LNCAP (cell line): ENCODE data around the gene SLC7A5.

Source experiments
- TF ChIP-seq, protein P1 (sequence below): fragments of 450-650 bp; IDR thresholded peaks from 2 replicates; pipeline ENCODE4 v1.5.1; 2017; ENCODE audit warnings: mild to moderate bottlenecking

Gene SLC7A5

DNA sequence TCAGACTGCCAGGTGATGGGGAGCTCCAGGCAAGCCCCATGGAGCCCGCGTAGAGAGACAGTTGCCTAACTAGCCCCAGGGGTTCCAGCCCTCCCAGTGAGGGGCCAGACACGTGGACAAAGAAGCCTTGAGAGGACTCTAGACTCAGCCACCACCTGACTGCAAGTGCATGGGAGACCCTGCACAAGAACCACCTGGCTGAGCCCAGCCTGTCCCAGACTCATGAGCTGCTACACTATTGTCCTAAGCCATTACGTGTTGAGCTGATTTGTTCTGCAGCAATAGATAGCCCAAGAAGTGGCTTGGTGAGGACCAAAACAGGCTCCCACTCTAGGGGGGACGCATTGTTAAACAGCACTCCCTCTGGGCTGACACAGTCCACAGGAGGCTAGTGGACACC is 65.9 kb downstream of the SLC7A5 start:
- TF ChIP-seq, protein P1, sequence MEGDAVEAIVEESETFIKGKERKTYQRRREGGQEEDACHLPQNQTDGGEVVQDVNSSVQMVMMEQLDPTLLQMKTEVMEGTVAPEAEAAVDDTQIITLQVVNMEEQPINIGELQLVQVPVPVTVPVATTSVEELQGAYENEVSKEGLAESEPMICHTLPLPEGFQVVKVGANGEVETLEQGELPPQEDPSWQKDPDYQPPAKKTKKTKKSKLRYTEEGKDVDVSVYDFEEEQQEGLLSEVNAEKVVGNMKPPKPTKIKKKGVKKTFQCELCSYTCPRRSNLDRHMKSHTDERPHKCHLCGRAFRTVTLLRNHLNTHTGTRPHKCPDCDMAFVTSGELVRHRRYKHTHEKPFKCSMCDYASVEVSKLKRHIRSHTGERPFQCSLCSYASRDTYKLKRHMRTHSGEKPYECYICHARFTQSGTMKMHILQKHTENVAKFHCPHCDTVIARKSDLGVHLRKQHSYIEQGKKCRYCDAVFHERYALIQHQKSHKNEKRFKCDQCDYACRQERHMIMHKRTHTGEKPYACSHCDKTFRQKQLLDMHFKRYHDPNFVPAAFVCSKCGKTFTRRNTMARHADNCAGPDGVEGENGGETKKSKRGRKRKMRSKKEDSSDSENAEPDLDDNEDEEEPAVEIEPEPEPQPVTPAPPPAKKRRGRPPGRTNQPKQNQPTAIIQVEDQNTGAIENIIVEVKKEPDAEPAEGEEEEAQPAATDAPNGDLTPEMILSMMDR, result no peak

DNA sequence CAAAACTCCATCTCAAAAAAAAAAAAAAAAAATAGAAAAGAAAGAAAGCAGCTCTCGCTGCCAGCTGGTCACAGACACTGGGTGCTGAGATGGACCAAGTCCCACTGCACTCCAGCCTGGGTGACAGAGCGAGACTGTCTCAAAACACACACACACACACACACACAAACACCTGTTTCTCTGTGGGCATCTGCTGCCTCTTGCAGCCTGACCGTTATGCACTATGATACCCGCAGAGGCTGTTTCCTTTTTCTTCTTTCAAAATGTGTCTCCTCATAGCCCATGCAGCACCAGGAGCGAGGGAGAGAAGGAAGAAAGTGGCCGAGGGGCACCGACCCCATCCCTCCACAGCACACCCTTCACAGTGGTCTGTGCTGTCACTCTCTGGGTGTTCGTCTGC is 66.6 kb downstream of the SLC7A5 start:
- TF ChIP-seq, protein P1, result no peak

DNA sequence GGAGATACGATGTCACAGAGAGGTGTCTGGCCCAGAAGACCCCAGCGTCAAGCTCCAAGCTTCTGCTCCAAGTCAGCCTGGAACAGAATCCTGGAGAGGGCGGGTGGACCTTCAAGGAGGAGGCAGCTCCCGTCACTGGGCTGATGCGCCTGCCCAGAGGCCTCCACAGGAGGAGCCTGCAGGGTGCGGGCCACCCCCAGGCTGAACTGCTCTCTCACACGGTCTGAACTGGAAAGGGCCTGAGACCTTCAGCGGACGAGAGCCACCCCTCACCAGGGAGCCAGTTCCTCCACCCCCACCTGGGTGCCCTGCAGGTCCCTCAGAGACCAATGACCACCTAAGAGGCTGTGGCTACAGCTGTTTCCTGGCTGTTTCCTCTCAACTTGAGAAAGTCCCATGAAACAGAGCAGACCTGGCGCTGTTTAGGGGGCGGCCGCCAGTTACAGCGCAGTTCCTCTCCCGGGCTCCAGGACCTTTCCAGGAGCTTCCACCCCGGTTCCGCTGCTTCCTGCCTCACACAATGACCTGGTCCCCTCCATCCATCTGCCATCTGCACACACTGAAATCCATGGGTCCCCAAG is 67.5 kb downstream of the SLC7A5 start:
- TF ChIP-seq, protein P1, result no peak

DNA sequence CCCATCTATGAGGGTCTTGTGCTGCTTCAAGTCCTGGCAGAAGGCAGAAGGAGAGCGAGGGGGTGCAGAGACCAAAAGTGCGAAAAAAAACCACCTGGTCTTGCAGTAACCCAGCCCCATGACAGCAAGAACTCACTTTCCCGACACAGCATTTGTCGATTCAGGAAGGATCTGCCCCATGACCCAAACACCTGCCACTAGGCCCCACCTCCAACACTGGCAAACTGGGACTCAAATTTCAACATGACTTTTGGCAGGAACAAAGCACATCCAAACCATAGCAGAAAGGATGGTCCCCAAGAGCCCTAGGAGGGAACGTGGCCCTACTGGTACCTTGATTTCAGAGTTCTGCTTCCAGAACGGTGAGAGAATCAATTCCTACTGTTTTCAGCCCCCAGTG is 68.8 kb downstream of the SLC7A5 start:
- TF ChIP-seq, protein P1, result no peak

DNA sequence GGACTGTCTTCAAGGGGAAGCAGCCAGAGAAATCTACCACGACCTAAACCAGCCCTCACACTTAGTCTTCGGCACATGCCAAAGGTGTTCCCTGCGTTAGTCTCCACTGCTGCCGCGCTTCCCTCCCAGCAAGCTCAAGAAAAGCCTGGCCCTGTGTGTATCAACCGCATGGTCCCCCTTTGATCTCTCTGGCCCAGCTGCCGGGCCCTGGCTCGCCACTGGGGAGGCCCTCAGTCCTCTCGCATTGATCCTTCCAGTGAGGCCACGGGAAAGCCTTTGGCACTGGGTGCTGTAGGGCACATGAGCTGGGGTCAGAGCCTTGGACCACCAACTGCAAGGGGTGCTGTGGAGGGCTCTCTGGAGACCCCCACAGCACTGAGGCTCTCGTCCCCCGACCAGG is 74.0 kb downstream of the SLC7A5 start:
- TF ChIP-seq, protein P1, result no peak

DNA sequence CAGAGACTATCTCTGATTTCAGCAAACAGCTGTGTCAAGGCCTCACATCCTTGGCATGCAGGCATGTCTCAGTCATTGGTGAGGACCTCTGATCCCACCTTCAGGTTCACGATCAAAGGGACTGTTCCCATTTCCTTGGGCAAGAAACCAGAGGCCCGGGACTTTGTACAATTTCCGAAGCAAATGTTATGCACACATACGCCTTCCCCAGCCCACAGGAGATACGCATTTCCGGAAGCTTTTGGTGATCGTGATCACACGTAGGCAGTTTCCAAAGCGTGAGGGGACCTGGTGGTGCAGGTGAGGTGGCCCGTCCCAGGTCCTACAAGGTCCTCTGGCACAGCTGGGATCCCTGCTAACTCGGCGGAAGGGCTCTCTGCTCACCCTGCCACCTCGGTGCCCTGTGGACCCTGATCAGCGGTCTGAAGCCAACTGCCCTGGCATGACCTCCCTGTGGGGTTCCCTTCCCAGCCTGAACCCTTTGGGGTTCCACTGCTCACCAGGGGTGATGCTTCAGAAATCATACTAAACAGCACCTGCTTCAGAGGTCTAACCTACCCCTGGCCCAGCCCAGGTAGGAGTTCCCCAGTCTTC is 74.7 kb downstream of the SLC7A5 start:
- TF ChIP-seq, protein P1, result no peak

DNA sequence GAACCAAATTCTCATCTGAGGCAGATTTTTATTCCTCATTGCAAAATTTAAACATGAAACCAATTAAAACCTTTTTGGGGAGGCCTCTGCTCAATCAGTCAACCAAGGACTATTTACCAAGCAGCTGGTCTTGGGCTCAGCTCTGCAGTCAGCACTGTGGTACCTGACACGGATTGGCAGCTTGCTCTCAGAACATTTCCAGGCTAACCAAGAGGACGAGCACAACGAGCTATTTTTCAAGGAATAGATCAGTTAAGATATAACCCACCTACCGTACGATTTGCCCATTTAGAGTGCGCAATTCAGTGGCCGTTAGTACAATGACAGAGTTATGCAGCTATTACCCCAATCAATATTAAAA is 77.1 kb downstream of the SLC7A5 start:
- TF ChIP-seq, protein P1, result no peak
